Keratinocyte (primary cell): ENCODE data around the gene SYT2.

ENCODE experiments used
- EZH2 ChIP-seq: IDR thresholded peaks from one replicate; pipeline ENCODE4 v1.6.1; 2012; ENCODE audit warnings: inconsistent platforms, mild to moderate bottlenecking, low read length, moderate library complexity
- TF ChIP-seq, protein P1 (sequence below), 3 experiments: IDR thresholded peaks in 1 of 3; conservative IDR thresholded peaks in 1 of 3; optimal IDR thresholded peaks in 1 of 3; 2 replicates in 2 of 3; 3 replicates in 1 of 3; pipeline versions ENCODE3 to v1.5.1; 2011; ENCODE audit warnings: low read length in 3 of 3, mild to moderate bottlenecking in 3 of 3, moderate library complexity in 2 of 3, control low read depth in 1 of 3, inconsistent platforms in 1 of 3; ENCODE audit not compliant: insufficient read depth in 2 of 3; ENCODE audit errors: extremely low read depth in 1 of 3

DNA sequence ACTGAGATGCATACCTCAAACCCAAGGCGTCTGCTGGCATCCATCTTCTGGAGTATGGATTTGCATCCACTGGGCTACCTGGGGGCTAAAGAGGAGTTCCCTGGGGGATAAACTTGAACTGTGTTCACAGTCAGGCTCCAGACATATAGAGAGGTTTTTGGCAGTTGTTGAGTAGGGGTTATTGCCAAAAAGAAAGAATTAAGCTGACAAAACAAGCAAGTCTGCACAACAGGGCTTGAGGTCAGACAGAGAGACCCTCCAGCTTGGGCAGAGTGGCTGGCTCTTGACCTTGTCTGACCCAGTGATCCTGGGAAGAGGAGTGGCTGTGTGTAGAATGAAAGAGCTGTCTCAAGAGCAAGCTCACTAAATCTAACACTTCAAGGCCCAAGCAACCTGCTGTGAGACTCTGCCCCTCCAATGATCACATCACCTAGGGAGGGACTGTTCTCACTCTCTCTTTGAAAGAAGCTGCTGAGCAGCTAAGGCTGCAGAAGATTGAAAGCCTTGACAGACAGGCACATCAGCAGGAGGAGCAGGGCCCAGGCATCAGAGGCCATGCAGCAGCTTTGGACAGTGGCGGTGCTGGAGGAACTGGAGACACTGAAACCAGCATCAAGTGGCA lies 61.5 kb downstream of the SYT2 start:
- TF ChIP-seq, protein P1, sequence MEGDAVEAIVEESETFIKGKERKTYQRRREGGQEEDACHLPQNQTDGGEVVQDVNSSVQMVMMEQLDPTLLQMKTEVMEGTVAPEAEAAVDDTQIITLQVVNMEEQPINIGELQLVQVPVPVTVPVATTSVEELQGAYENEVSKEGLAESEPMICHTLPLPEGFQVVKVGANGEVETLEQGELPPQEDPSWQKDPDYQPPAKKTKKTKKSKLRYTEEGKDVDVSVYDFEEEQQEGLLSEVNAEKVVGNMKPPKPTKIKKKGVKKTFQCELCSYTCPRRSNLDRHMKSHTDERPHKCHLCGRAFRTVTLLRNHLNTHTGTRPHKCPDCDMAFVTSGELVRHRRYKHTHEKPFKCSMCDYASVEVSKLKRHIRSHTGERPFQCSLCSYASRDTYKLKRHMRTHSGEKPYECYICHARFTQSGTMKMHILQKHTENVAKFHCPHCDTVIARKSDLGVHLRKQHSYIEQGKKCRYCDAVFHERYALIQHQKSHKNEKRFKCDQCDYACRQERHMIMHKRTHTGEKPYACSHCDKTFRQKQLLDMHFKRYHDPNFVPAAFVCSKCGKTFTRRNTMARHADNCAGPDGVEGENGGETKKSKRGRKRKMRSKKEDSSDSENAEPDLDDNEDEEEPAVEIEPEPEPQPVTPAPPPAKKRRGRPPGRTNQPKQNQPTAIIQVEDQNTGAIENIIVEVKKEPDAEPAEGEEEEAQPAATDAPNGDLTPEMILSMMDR (optimal IDR thresholded peaks at IDR 0.05 in 1 of 3, IDR thresholded peaks at IDR 0.05 in 1 of 3, conservative IDR thresholded peaks at IDR 0.05 in 1 of 3; ENCODE audit: extremely low read depth in 1 of 3, insufficient read depth in 2 of 3, low read length in 3 of 3) = no peak
- no peak for TF ChIP-seq EZH2
